A673 (cell line): Measurements from ENCODE around the gene ZNF524. TPM values are rescaled to one million over a fixed set of nuclear protein-coding genes. Genes with fewer than 3 reads are reported as not detected.

Experiments used
- BruUV-seq: library from RNA; stranded (reverse); fragments of 400-500 nt; replicated peaks from 2 replicates; lab custom pipeline; 2021; lab: Mats Ljungman, UMichigan
- CTCF ChIA-PET: fragments of 300-600 bp; sonication (Branson Sonifier 250); formaldehyde crosslinking; loops from one replicate; lab custom pipeline; 2022; ENCODE audit warnings: antibody characterized with exemption; lab: Charles Lee
- POLR2A ChIA-PET: fragments of 300-600 bp; sonication (Branson Sonifier 250); formaldehyde crosslinking; loops from one replicate; lab custom pipeline; 2022; ENCODE audit warnings: antibody characterized with exemption; ENCODE audit not compliant: low non-redundant PET; lab: Charles Lee
- DNase-seq: peaks from one replicate; pipeline ENCODE4 v3.0.0-alpha.2; 2015; ENCODE audit warnings: low spot score
- H3K27ac ChIP-seq: fragments of 200-600 bp; sonication (generic); 2 replicates; pipeline ENCODE4 v1.5.1; 2016; ENCODE audit warnings: mixed run types, low read depth, mild to moderate bottlenecking, mixed read lengths, antibody characterized with exemption, low read length; ENCODE audit not compliant: poor library complexity, severe bottlenecking
- H3K27me3 ChIP-seq: fragments of 200-600 bp; sonication (generic); replicated peaks from 2 replicates; pipeline ENCODE4 v1.6.1; 2017; ENCODE audit warnings: mixed run types, low read depth, mild to moderate bottlenecking, mixed read lengths, antibody characterized with exemption, low read length; ENCODE audit not compliant: insufficient read depth, poor library complexity
- H3K36me3 ChIP-seq: fragments of 200-600 bp; sonication (generic); 2 replicates; pipeline ENCODE4 v1.6.1; 2016; ENCODE audit warnings: mixed run types, mild to moderate bottlenecking, mixed read lengths, antibody characterized with exemption, low read length; ENCODE audit not compliant: insufficient read depth, poor library complexity, severe bottlenecking
- H3K4me1 ChIP-seq: fragments of 200-600 bp; sonication (generic); 2 replicates; pipeline ENCODE4 v1.6.1; 2017; ENCODE audit warnings: mixed run types, mild to moderate bottlenecking, mixed read lengths, antibody characterized with exemption, low read length; ENCODE audit not compliant: insufficient read depth, poor library complexity, severe bottlenecking
- H3K4me3 ChIP-seq: fragments of 200-600 bp; sonication (generic); 2 replicates; pipeline ENCODE4 v1.5.1; 2016; ENCODE audit warnings: low read depth, mixed run types, mild to moderate bottlenecking, mixed read lengths, low read length; ENCODE audit not compliant: poor library complexity, severe bottlenecking
- H3K9me3 ChIP-seq: fragments of 200-600 bp; sonication (generic); 2 replicates; pipeline ENCODE4 v1.6.1; 2016; ENCODE audit warnings: mixed run types, low read depth, mild to moderate bottlenecking, mixed read lengths, antibody characterized with exemption, low read length; ENCODE audit not compliant: poor library complexity, severe bottlenecking
- CTCF ChIP-seq: fragments of 300-800, 200-600 bp; sonication (generic); conservative IDR thresholded peaks from 2 replicates; pipeline ENCODE4 v1.5.1; 2017; ENCODE audit warnings: low read depth, mild to moderate bottlenecking, antibody characterized with exemption, low read length, moderate library complexity, mixed read lengths
- EZH2 ChIP-seq: fragments of 200-600 bp; sonication (generic); IDR thresholded peaks from 2 replicates; pipeline ENCODE4 v1.6.1; 2017; ENCODE audit warnings: borderline replicate concordance, low read depth, mild to moderate bottlenecking, mixed read lengths, antibody characterized with exemption, low read length; ENCODE audit not compliant: poor library complexity, severe bottlenecking
- intact Hi-C: fragments of 100-400 bp; cut with micrococcal nuclease; formaldehyde crosslinking; loops from one replicate; pipeline ENCODE4 v1.10.0; 2022; ENCODE audit not compliant: unreplicated experiment
- total RNA-seq: library from RNA; stranded (reverse); gene quantifications from 2 replicates; pipeline ENCODE4 v1.2.3, GENCODE V29; 2021

ZNF524 gene
- total RNA-seq, 1 experiment from 2014 or later, result 7.5 TPM

GRCh38 chr19:55590109-55590508, 10.0 kb upstream of the ZNF524 start:
- no TSS peak for BruUV-seq
- intact Hi-C loops, result no loop called here
- peaks cover 5% of the 10 kb centered on the region for H3K36me3 ChIP-seq
- H3K27me3 ChIP-seq, result no peaks in the 10 kb centered on the region
- H3K4me3 ChIP-seq, result no peak overlapping the region
- H3K4me1 ChIP-seq, result peaks cover 25% of the 10 kb centered on the region
- H3K9me3 ChIP-seq, result no peaks in the 10 kb centered on the region
- no peak for TF ChIP-seq CTCF
- TF ChIP-seq EZH2, result no peak
- DNase-seq, result no peak
- POLR2A ChIA-PET, result no interaction called here
- CTCF ChIA-PET, result no interaction called here
- no peak overlapping the region for H3K27ac ChIP-seq

GRCh38 chr19:55590617-55591016, 9.5 kb upstream of the ZNF524 start:
- no peak overlapping the region for H3K27ac ChIP-seq
- BruUV-seq, result no TSS peak
- no peak for TF ChIP-seq EZH2
- TF ChIP-seq CTCF, result no peak
- H3K4me3 ChIP-seq, result no peak overlapping the region
- CTCF ChIA-PET, result no interaction called here
- peak; percentile 57 for DNase-seq
- H3K36me3 ChIP-seq, result peaks cover 10% of the 10 kb centered on the region
- POLR2A ChIA-PET, result no interaction called here
- peaks cover 20% of the 10 kb centered on the region for H3K4me1 ChIP-seq
- no peaks in the 10 kb centered on the region for H3K9me3 ChIP-seq
- no peaks in the 10 kb centered on the region for H3K27me3 ChIP-seq
- intact Hi-C loops, result no loop called here

GRCh38 chr19:55591555-55591954, 8.5 kb upstream of the ZNF524 start:
- DNase-seq, result no peak
- no peak overlapping the region for H3K4me3 ChIP-seq
- TF ChIP-seq EZH2 (no peak), CTCF (no peak)
- POLR2A ChIA-PET, result no interaction called here
- H3K36me3 ChIP-seq, result peaks cover 19% of the 10 kb centered on the region
- H3K4me1 ChIP-seq, result peaks cover 11% of the 10 kb centered on the region
- intact Hi-C loops, result no loop called here
- H3K27me3 ChIP-seq, result no peaks in the 10 kb centered on the region
- no peaks in the 10 kb centered on the region for H3K9me3 ChIP-seq
- TSS peak; percentile 27 for BruUV-seq
- CTCF ChIA-PET, result no interaction called here
- no peak overlapping the region for H3K27ac ChIP-seq
